Dermis blood vessel endothelial cell (primary cell): ENCODE data around the gene CEP57. TPM values are rescaled to one million over a fixed set of nuclear protein-coding genes. Genes with fewer than 3 reads are reported as not detected.
"Not testable (repeated sequence)": the region's sequence is repeated elsewhere in the genome, so short reads cannot be mapped to it uniquely, and the experiment has no call there.

Experiments used
- DNase-seq: peaks from one replicate; pipeline ENCODE4 v3.0.0; 2010
- total RNA-seq: library from RNA; depleted of rRNA; stranded (reverse); fragments of >200 nt; gene quantifications from 2 replicates; pipeline ENCODE4 v1.2.3, GENCODE V29; 2014

CEP57 gene
- total RNA-seq, 1 donor from 2014 or later, result 49.0 TPM

- no peak for DNase-seq
Measured at GRCh38 chr11:95799546-95799945, 9.2 kb downstream of the CEP57 start.

- no peak for DNase-seq
Measured at GRCh38 chr11:95800438-95800837, 10.1 kb downstream of the CEP57 start.

- no peak for DNase-seq
Measured at GRCh38 chr11:95802806-95803205, 12.5 kb downstream of the CEP57 start.

GRCh38 chr11:95803973-95804372, 13.7 kb downstream of the CEP57 start:
- no peak for DNase-seq

GRCh38 chr11:95805869-95806268, 15.6 kb downstream of the CEP57 start:
- no peak for DNase-seq

GRCh38 chr11:95806464-95806863, 16.2 kb downstream of the CEP57 start:
- DNase-seq, result not testable (repeated sequence)

- DNase-seq, result not testable (repeated sequence)
Measured at GRCh38 chr11:95811052-95811451, 20.8 kb downstream of the CEP57 start.

- no peak for DNase-seq
Measured at GRCh38 chr11:95816037-95816436, 25.7 kb downstream of the CEP57 start.

GRCh38 chr11:95821640-95822039, 31.3 kb downstream of the CEP57 start:
- DNase-seq, result no peak

GRCh38 chr11:95827696-95828095, 37.4 kb downstream of the CEP57 start:
- no peak for DNase-seq

GRCh38 chr11:95829580-95830259, 39.4 kb downstream of the CEP57 start:
- no peak for DNase-seq

GRCh38 chr11:95831198-95831883, 41.0 kb downstream of the CEP57 start:
- DNase-seq, result peak; percentile 5

GRCh38 chr11:95832763-95833162, 42.5 kb downstream of the CEP57 start:
- DNase-seq, result no peak

- DNase-seq, result no peak
Measured at GRCh38 chr11:95833378-95833777, 43.1 kb downstream of the CEP57 start.

- DNase-seq, result no peak
Measured at GRCh38 chr11:95835351-95835750, 45.1 kb downstream of the CEP57 start.

GRCh38 chr11:95835768-95836488, 45.6 kb downstream of the CEP57 start:
- DNase-seq, result peak; percentile 85

- no peak for DNase-seq
Measured at GRCh38 chr11:95845167-95845566, 54.9 kb downstream of the CEP57 start.

GRCh38 chr11:95849087-95849825, 59.0 kb downstream of the CEP57 start:
- peak; percentile 84 for DNase-seq

GRCh38 chr11:95850137-95850536, 59.8 kb downstream of the CEP57 start:
- no peak for DNase-seq

GRCh38 chr11:95853138-95853537, 62.8 kb downstream of the CEP57 start:
- no peak for DNase-seq

- DNase-seq, result no peak
Measured at GRCh38 chr11:95853862-95854261, 63.6 kb downstream of the CEP57 start.

GRCh38 chr11:95854362-95854761, 64.1 kb downstream of the CEP57 start:
- DNase-seq, result not testable (repeated sequence)

GRCh38 chr11:95860024-95860423, 69.7 kb downstream of the CEP57 start:
- DNase-seq, result not testable (repeated sequence)
